ENCODE results near the gene C2CD3. TPM values are rescaled to one million over a fixed set of nuclear protein-coding genes. Genes with fewer than 3 reads are reported as not detected.

C2CD3 gene
- polyA plus RNA-seq, 3 donors = 0.87 to 12.1 (median 2.9) TPM

GRCh38 chr11:74050465-74050864, 120.3 kb downstream of the C2CD3 start:
- no peak overlapping the region for H3K4me3 Mint-ChIP-seq
- intact Hi-C loops (cut with micrococcal nuclease) = no loop called here
- H3K9me3 Mint-ChIP-seq = no peaks in the 10 kb centered on the region
- no peak overlapping the region for H2AFZ ChIP-seq (ENCODE audit: insufficient read depth, low read depth, low read length, poor library complexity, severe bottlenecking)
- H3K4me1 Mint-ChIP-seq = no peaks in the 10 kb centered on the region
- H3K27ac ChIP-seq (ENCODE audit: low read depth in 1 of 2, low read length in 2 of 2) = no peak overlapping the region
- no peak overlapping the region for H3K27ac Mint-ChIP-seq
- peaks cover 27 to 84% of the 10 kb centered on the region in 2 donors for H3K36me3 ChIP-seq (replicated peaks in 1 of 2; ENCODE audit: control insufficient read depth in 1 of 2, insufficient read depth in 2 of 2, low read length in 2 of 2)
- TF ChIP-seq CTCF (IDR thresholded peaks at IDR 0.05) = no peak
- no peaks in the 10 kb centered on the region for H3K4me1 ChIP-seq (ENCODE audit: control insufficient read depth in 1 of 2, insufficient read depth in 2 of 2, low read length in 2 of 2)
- H3K9ac ChIP-seq (ENCODE audit: insufficient read depth, low read length, poor library complexity, severe bottlenecking) = no peak overlapping the region
- H3K27me3 ChIP-seq (ENCODE audit: control insufficient read depth in 2 of 2, insufficient read depth in 2 of 2, low read length in 2 of 2) = no peaks in the 10 kb centered on the region
- no peaks in the 10 kb centered on the region for H3K9me3 ChIP-seq (replicated peaks in 1 of 2; ENCODE audit: control insufficient read depth in 1 of 2, insufficient read depth in 1 of 2, low read length in 2 of 2)
- no peak for DNase-seq
- peaks cover 0 to 1% (median 0%) of the 10 kb centered on the region in 3 donors for H3K27me3 Mint-ChIP-seq (ENCODE audit: low read depth in 3 of 3)
- H3K4me3 ChIP-seq (replicated peaks in 1 of 3; ENCODE audit: low read depth in 2 of 3, low read length in 3 of 3) = no peak overlapping the region
- WGBS (ENCODE audit: insufficient coverage) = 91% methylated on average over 1 of the region's 3 CpGs
- H4K20me1 ChIP-seq (ENCODE audit: insufficient read depth, low read length) = no peaks in the 10 kb centered on the region
- H3K36me3 Mint-ChIP-seq = peaks cover 34 to 37% of the 10 kb centered on the region in 2 donors
- no peak overlapping the region for H3K4me2 ChIP-seq (replicated peaks; ENCODE audit: extremely low read depth, low read length, poor library complexity, severe bottlenecking)
- H3K79me2 ChIP-seq (ENCODE audit: insufficient read depth, low read length) = no peaks in the 10 kb centered on the region

GRCh38 chr11:74048993-74049392, 121.8 kb downstream of the C2CD3 start:
- H3K4me1 Mint-ChIP-seq = no peaks in the 10 kb centered on the region
- H3K4me2 ChIP-seq (replicated peaks; ENCODE audit: extremely low read depth, low read length, poor library complexity, severe bottlenecking) = no peak overlapping the region
- DNase-seq = no peak
- no peak overlapping the region for H3K9ac ChIP-seq (ENCODE audit: insufficient read depth, low read length, poor library complexity, severe bottlenecking)
- no peaks in the 10 kb centered on the region for H3K9me3 ChIP-seq (replicated peaks in 1 of 2; ENCODE audit: control insufficient read depth in 1 of 2, insufficient read depth in 1 of 2, low read length in 2 of 2)
- intact Hi-C loops (cut with micrococcal nuclease) = no loop called here
- H3K4me3 Mint-ChIP-seq = no peak overlapping the region
- H3K27ac Mint-ChIP-seq = no peak overlapping the region
- WGBS (ENCODE audit: insufficient coverage) = no CpG with 5 or more reads among the region's 5 CpGs
- H3K27me3 Mint-ChIP-seq (ENCODE audit: low read depth in 3 of 3) = peaks cover 0 to 1% (median 0%) of the 10 kb centered on the region in 3 donors
- no peaks in the 10 kb centered on the region for H3K79me2 ChIP-seq (ENCODE audit: insufficient read depth, low read length)
- H3K4me3 ChIP-seq (replicated peaks in 1 of 3; ENCODE audit: low read depth in 2 of 3, low read length in 3 of 3) = no peak overlapping the region
- H4K20me1 ChIP-seq (ENCODE audit: insufficient read depth, low read length) = no peaks in the 10 kb centered on the region
- no peak for TF ChIP-seq CTCF (IDR thresholded peaks at IDR 0.05)
- H3K36me3 ChIP-seq (replicated peaks in 1 of 2; ENCODE audit: control insufficient read depth in 1 of 2, insufficient read depth in 2 of 2, low read length in 2 of 2) = peaks cover 29 to 84% of the 10 kb centered on the region in 2 donors
- peaks cover 37 to 40% of the 10 kb centered on the region in 2 donors for H3K36me3 Mint-ChIP-seq
- no peaks in the 10 kb centered on the region for H3K4me1 ChIP-seq (ENCODE audit: control insufficient read depth in 1 of 2, insufficient read depth in 2 of 2, low read length in 2 of 2)
- H3K9me3 Mint-ChIP-seq = no peaks in the 10 kb centered on the region
- no peaks in the 10 kb centered on the region for H3K27me3 ChIP-seq (ENCODE audit: control insufficient read depth in 2 of 2, insufficient read depth in 2 of 2, low read length in 2 of 2)
- no peak overlapping the region for H3K27ac ChIP-seq (ENCODE audit: low read depth in 1 of 2, low read length in 2 of 2)
- no peak overlapping the region for H2AFZ ChIP-seq (ENCODE audit: insufficient read depth, low read depth, low read length, poor library complexity, severe bottlenecking)

Measured in CD14-positive monocyte (primary cell).